Left renal pelvis (tissue), 4 donors: Measurements from ENCODE around the gene CNN2. TPM values are rescaled to one million over a fixed set of nuclear protein-coding genes. Genes with fewer than 3 reads are reported as not detected.

Experiments
- DNase-seq, 4 donors: peaks; one replicate each; pipeline ENCODE4 v3.0.0-alpha.2; 2013; ENCODE audit warnings: low read depth in 4 of 4, low spot score in 3 of 4
- polyA plus RNA-seq, 4 donors: library from polyadenylated mRNA; unstranded; fragments of 120-200 nt; gene quantifications; one replicate each; pipeline ENCODE4 v1.2.1, GENCODE V29; 2013; ENCODE audit not compliant: insufficient read length in 4 of 4

CNN2 gene
- polyA plus RNA-seq, 4 donors = 171 to 188 (median 182) TPM

GRCh38 chr19:995051-995827 lies 31.2 kb upstream of the CNN2 start:
- no peak for DNase-seq

- DNase-seq = no peak
Observed at GRCh38 chr19:996051-996838, 30.2 kb upstream of the CNN2 start.

- no peak for DNase-seq
Observed at GRCh38 chr19:998064-998463, 28.3 kb upstream of the CNN2 start.

DNA sequence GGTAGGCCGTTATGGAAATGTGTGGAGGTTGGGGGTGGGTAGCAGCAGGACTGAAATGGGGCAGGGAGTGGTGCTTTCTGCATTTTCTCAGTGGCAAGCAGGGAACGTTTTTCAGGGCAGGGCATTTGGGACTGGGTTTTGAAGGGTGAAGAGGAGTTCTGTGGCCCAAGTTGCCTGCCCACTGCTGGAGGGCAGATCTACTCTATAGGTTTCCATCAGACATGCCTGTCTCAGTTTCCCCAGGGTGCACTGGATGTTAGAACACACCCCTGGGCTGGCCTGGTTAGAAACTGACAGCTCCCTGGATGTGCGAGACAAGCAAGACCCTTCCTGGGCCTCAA lies 27.1 kb upstream of the CNN2 start:
- no peak for DNase-seq

- DNase-seq = no peak
Observed at GRCh38 chr19:1000095-1000494, 26.3 kb upstream of the CNN2 start, which contains the start of gene GRIN3B. TSS of gene GRIN3B (plus strand) at chr19:1000419. CDS start at chr19:1000438, 19 bp downstream.

DNA sequence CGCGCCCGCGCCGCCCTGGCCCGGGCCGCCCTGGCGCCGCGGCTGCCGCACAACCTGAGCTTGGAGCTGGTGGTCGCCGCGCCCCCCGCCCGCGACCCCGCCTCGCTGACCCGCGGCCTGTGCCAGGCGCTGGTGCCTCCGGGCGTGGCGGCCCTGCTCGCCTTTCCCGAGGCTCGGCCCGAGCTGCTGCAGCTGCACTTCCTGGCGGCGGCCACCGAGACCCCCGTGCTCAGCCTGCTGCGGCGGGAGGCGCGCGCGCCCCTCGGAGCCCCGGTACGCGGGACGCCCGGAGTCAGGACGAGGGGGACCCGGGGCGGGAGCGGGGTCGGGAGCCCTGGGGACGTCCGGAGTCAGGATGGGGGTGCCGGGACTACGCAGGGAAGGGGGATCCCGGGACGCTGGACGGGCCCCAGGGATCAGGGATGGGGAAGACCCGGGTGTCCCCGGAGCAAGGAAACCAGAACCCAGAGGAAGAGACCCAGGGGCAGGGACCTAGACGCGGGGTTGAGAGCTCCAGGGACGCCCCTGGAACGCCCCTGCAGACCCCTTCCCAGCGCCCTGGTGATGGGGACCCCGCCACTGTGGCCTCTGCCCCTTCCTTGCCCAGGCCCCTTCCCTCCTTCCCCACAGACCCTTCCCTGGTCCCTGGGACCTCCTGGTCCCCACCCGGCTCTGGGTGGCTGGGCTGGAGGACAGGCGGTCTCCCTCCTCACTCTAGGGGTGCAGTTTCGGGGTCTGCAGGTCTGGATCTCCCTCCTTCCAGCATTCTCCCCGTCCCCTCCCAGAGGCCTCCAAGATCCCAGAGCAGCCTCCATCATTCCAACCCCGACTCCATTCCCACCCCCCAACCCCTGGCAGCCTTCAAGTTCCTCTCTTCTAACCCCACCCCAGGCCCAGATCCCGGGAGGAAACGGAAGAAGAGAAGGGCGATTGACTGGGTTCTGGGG lies 25.5 kb upstream of the CNN2 start:
- DNase-seq = no peak

DNA sequence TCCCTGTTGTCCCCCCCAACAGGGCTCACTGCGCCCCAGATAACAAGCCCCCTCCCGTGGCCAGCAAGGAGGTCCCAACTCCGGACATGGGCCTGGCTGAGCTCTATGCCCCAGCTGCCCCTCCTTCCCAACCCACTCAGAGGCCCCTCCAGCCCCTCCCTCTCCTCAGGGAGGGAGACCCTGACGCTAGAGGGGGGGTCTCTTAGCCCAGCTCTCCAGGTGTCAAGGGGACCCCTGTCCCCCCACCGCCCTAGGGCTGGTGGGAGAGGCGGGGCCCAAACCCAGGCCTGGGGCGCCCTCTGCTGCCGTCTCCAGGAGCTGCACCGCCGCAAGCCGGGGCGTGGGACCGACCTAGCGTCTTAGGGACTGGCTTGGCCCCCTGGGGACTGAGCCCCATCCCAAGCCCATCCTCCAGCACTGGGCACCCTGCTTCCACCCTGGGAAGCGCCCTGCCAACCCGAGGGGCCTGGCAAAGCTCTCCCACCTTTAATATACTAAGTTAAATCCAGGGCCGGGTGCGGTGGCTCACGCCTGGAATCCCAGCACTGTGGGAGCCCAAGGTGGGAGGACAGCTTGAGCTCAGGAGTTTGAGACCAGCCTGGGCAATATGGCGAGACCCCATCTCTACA lies 24.8 kb upstream of the CNN2 start:
- no peak for DNase-seq

GRCh38 chr19:1002600-1002999 lies 23.8 kb upstream of the CNN2 start:
- DNase-seq = no peak

DNA sequence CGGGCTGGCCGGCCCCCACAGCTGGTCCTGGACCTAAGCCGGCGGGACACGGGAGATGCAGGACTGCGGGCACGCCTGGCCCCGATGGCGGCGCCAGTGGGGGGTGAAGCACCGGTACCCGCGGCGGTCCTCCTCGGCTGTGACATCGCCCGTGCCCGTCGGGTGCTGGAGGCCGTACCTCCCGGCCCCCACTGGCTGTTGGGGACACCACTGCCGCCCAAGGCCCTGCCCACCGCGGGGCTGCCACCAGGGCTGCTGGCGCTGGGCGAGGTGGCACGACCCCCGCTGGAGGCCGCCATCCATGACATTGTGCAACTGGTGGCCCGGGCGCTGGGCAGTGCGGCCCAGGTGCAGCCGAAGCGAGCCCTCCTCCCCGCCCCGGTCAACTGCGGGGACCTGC lies 23.1 kb upstream of the CNN2 start:
- no peak for DNase-seq

GRCh38 chr19:1004204-1004802 lies 22.1 kb upstream of the CNN2 start:
- no peak for DNase-seq

DNA sequence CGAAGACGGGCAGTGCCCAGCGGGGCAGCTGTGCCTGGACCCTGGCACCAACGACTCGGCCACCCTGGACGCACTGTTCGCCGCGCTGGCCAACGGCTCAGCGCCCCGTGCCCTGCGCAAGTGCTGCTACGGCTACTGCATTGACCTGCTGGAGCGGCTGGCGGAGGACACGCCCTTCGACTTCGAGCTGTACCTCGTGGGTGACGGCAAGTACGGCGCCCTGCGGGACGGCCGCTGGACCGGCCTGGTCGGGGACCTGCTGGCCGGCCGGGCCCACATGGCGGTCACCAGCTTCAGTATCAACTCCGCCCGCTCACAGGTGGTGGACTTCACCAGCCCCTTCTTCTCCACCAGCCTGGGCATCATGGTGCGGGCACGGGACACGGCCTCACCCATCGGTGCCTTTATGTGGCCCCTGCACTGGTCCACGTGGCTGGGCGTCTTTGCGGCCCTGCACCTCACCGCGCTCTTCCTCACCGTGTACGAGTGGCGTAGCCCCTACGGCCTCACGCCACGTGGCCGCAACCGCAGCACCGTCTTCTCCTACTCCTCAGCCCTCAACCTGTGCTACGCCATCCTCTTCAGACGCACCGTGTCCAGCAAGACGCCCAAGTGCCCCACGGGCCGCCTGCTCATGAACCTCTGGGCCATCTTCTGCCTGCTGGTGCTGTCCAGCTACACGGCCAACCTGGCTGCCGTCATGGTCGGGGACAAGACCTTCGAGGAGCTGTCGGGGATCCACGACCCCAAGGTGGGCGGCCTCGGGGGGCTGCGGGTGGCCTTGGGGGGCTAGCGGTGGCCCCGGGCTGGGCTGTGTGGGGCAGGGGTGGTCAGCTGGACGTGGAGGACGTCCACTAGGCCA lies 21.4 kb upstream of the CNN2 start:
- no peak for DNase-seq

- DNase-seq = no peak
Observed at GRCh38 chr19:1006711-1007398, 19.6 kb upstream of the CNN2 start.

GRCh38 chr19:1007399-1008251 lies 18.8 kb upstream of the CNN2 start:
- no peak for DNase-seq

- DNase-seq = no peak
Observed at GRCh38 chr19:1008268-1009040, 18.0 kb upstream of the CNN2 start.

DNA sequence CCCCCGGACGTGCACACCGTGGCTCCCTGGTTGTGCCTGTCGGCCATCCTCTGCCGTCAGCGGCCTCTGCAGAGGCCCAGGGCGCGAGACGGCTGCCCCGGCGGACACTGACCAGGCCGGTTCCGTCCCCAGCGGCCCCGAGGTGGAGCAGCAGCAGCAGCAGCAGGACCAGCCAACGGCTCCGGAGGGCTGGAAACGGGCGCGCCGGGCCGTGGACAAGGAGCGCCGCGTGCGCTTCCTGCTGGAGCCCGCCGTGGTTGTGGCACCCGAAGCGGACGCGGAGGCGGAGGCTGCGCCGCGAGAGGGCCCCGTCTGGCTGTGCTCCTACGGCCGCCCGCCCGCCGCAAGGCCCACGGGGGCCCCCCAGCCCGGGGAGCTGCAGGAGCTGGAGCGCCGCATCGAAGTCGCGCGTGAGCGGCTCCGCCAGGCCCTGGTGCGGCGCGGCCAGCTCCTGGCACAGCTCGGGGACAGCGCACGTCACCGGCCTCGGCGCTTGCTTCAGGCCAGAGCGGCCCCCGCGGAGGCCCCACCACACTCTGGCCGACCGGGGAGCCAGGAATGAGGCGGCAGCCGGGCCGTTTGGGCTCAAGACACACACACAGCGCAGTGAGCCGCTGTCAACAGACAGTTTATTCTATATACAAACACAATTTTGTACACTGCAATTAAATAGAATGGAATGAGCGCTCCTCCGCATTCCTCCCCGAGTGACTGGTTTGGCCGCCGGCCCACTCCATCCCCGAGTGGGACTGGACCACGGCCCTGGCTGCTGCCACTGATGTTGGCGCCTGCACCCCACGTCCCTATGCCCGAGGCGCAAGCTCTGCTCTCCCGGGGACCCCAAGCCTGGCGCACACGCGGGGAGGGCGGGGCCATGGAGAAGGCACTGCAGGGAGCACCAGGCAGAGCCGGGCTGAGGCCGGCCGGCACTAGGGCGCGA lies 17.1 kb upstream of the CNN2 start:
- DNase-seq = no peak
